SK-N-MC (cell line): ENCODE measurements around the gene SERPINA4.

Experiments
- EZH2 ChIP-seq: fragments of 200-600 bp; sonication (generic); IDR thresholded peaks from one replicate; pipeline ENCODE4 v1.6.1; 2017; ENCODE audit warnings: antibody characterized with exemption
- FOXP2 ChIP-seq: optimal IDR thresholded peaks from 2 replicates; pipeline ENCODE3; 2011; ENCODE audit warnings: mild to moderate bottlenecking, moderate library complexity; ENCODE audit not compliant: insufficient read depth; ENCODE audit errors: extremely low read length, control extremely low read depth
- POLR2AphosphoS5 ChIP-seq: IDR thresholded peaks from 2 replicates; pipeline ENCODE4 v1.6.1; 2012; ENCODE audit warnings: mild to moderate bottlenecking, low read depth, low read length, borderline replicate concordance

DNA sequence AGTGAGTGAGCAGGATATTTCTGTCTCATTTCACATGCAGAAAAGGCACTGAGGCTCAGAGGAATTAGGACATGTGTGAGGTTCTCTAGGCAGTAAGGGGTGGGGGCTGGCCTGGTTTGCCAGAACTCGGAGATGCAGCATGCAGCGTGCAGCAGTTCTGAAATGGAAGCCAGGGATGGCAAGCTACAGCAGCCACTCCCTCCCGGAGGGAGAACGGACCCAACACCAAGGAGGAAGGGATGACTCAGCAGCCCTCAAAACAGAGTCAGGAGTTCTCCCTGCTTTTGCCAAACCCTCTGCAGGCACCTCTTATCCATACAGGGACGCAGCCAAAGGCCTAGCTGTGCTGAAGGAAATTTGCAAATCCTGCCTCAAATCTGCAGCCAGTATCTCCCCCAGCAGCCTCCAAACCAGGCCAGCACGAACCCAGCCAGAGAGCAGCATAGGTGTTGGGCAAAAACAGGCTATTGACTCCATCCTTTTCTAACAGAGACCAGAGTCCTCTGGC is 40.7 kb downstream of the SERPINA4 start:
- TF ChIP-seq EZH2 (no peak), POLR2AphosphoS5 (no peak), FOXP2 (no peak)
